ENCODE data around the gene MUC22. TPM values are rescaled to one million over a fixed set of nuclear protein-coding genes. Genes with fewer than 3 reads are reported as not detected.

The MUC22 gene
- total RNA-seq, 6 experiments from 2014 or later: not detected

GRCh38 chr6:30983439-30983838, 26.8 kb upstream of the MUC22 start, which contains the start of gene MUC21:
MUC21 (plus strand) TSS chr6:30983718; CDS start chr6:30983959, 241 bp downstream.
- no peak for ATAC-seq
- WGBS (ENCODE audit: insufficient coverage, low coverage, low lambda C conversion rate, missing lambda C conversion rate): 61% methylated on average over 6 of the region's 6 CpGs
- Histone ChIP-seq H3K4me1 (peaks cover 0 to 3% (median 0%) of the 10 kb centered on the region in 4 donors), H3K27me3 (no peaks in the 10 kb centered on the region), H3K36me3 (no peaks in the 10 kb centered on the region), H3K27ac (no peak within 1 kb of the TSS), H3K4me3 (no peak within 1 kb of the TSS), H3K9me3 (no peaks in the 10 kb centered on the region)
- DNase-seq: no peak
- TF ChIP-seq POLR2A (IDR thresholded peaks at IDR 0.05) (no peak), CTCF (IDR thresholded peaks at IDR 0.05) (no peak)
- intact Hi-C loops (cut with DNase I): no loop called here

- Histone ChIP-seq H3K27ac (no peak overlapping the region), H3K36me3 (no peaks in the 10 kb centered on the region), H3K4me3 (no peak overlapping the region), H3K27me3 (no peaks in the 10 kb centered on the region), H3K4me1 (peaks cover 0 to 3% (median 0%) of the 10 kb centered on the region in 4 donors), H3K9me3 (no peaks in the 10 kb centered on the region)
- intact Hi-C loops (cut with DNase I): no loop called here
- TF ChIP-seq POLR2A (IDR thresholded peaks at IDR 0.05): no peak
- no peak for TF ChIP-seq CTCF (IDR thresholded peaks at IDR 0.05)
- ATAC-seq (no peak), DNase-seq (no peak)
- WGBS (ENCODE audit: insufficient coverage, low coverage, low lambda C conversion rate, missing lambda C conversion rate): 68% methylated on average over 5 of the region's 5 CpGs
Measured at GRCh38 chr6:30985490-30985889, 24.8 kb upstream of the MUC22 start.

DNA sequence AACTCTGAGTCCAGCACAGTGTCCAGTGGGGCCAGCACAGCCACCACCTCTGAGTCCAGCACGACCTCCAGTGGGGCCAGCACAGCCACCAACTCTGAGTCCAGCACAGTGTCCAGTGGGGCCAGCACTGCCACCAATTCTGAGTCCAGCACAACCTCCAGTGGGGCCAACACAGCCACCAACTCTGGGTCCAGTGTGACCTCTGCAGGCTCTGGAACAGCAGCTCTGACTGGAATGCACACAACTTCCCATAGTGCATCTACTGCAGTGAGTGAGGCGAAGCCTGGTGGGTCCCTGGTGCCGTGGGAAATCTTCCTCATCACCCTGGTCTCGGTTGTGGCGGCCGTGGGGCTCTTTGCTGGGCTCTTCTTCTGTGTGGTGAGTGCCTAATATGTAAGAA, 23.0 kb upstream of the MUC22 start:
- intact Hi-C loops (cut with DNase I): no loop called here

GRCh38 chr6:30988209-30988825, 22.0 kb upstream of the MUC22 start:
- intact Hi-C loops (cut with DNase I): no loop called here
- ATAC-seq (no peak), DNase-seq (no peak)
- WGBS (ENCODE audit: insufficient coverage, low coverage, low lambda C conversion rate, missing lambda C conversion rate): 87% methylated on average over 7 of the region's 9 CpGs
- no peak overlapping the region for H3K27ac ChIP-seq
- H3K4me3 ChIP-seq: no peak overlapping the region
- no peaks in the 10 kb centered on the region for H3K27me3 ChIP-seq
- H3K9me3 ChIP-seq: no peaks in the 10 kb centered on the region
- no peak for TF ChIP-seq CTCF (IDR thresholded peaks at IDR 0.05)
- TF ChIP-seq POLR2A (IDR thresholded peaks at IDR 0.05): no peak
- no peaks in the 10 kb centered on the region for H3K36me3 ChIP-seq
- no peaks in the 10 kb centered on the region for H3K4me1 ChIP-seq

More for the DNA sequence above, 23.0 kb upstream of the MUC22 start:
- no peaks in the 10 kb centered on the region for H3K36me3 ChIP-seq
- H3K27me3 ChIP-seq: no peaks in the 10 kb centered on the region
- no peak for TF ChIP-seq CTCF (IDR thresholded peaks at IDR 0.05)
- TF ChIP-seq POLR2A (IDR thresholded peaks at IDR 0.05): no peak
- no peak overlapping the region for H3K4me3 ChIP-seq
- DNase-seq (no peak), ATAC-seq (no peak)
- no peaks in the 10 kb centered on the region for H3K4me1 ChIP-seq
- no peak overlapping the region for H3K27ac ChIP-seq
- H3K9me3 ChIP-seq: no peaks in the 10 kb centered on the region
- 85% methylated on average over 6 of the region's 6 CpGs for WGBS (ENCODE audit: insufficient coverage, low coverage, low lambda C conversion rate, missing lambda C conversion rate)
